PC-9 (cell line): ENCODE results near the gene OR52B4. TPM values are rescaled to one million over a fixed set of nuclear protein-coding genes. Genes with fewer than 3 reads are reported as not detected.
"Not testable (repeated sequence)": the region's sequence is repeated elsewhere in the genome, so short reads cannot be mapped to it uniquely, and the experiment has no call there.

ENCODE experiments used
- BruUV-seq: library from RNA; stranded (reverse); fragments of 400-500 nt; replicated peaks from 2 replicates; lab custom pipeline; 2021; lab: Mats Ljungman, UMichigan
- CTCF ChIA-PET: fragments of 300-600 bp; sonication (Branson Sonifier 250); formaldehyde crosslinking; loops from one replicate; lab custom pipeline; 2022; ENCODE audit warnings: antibody characterized with exemption; lab: Charles Lee
- POLR2A ChIA-PET: fragments of 300-600 bp; sonication (Branson Sonifier 250); formaldehyde crosslinking; loops from one replicate; lab custom pipeline; 2022; ENCODE audit warnings: antibody characterized with exemption; ENCODE audit not compliant: unreplicated experiment; lab: Charles Lee
- DNase-seq, 2 experiments: peaks; one replicate each; pipeline versions ENCODE4 v3.0.0 to v3.0.0-alpha.2; 2015 to 2022; ENCODE audit warnings: mixed read lengths in 1 of 2
- H2AFZ ChIP-seq: fragments of 200-600 bp; sonication (generic); 2 replicates; pipeline ENCODE4 v1.8.1; 2017; ENCODE audit warnings: antibody characterized with exemption
- H3F3A ChIP-seq: fragments of 200-600 bp; sonication (generic); 2 replicates; pipeline ENCODE4 v1.8.1; 2017; ENCODE audit warnings: antibody characterized with exemption, mild to moderate bottlenecking, low read depth; ENCODE audit not compliant: insufficient read depth
- H3K27ac ChIP-seq: fragments of 200-600 bp; sonication (generic); 2 replicates; pipeline ENCODE4 v1.6.1; 2016; ENCODE audit warnings: mixed run types
- H3K27me3 ChIP-seq: fragments of 200-600 bp; sonication (generic); 2 replicates; pipeline ENCODE4 v1.6.1; 2016; ENCODE audit warnings: low read depth, mixed run types; ENCODE audit not compliant: insufficient read depth
- H3K36me3 ChIP-seq: fragments of 200-600 bp; sonication (generic); 2 replicates; pipeline ENCODE4 v1.6.1; 2016; ENCODE audit warnings: low read depth, mixed run types
- H3K4me1 ChIP-seq: fragments of 200-600 bp; sonication (generic); replicated peaks from 2 replicates; pipeline ENCODE4 v1.6.1; 2016; ENCODE audit warnings: mixed run types; ENCODE audit not compliant: insufficient read depth
- H3K4me2 ChIP-seq: fragments of 200-600 bp; sonication (generic); 2 replicates; pipeline ENCODE4 v1.6.1; 2017; ENCODE audit warnings: mixed run types
- H3K4me3 ChIP-seq: fragments of 200-600 bp; sonication (generic); 2 replicates; pipeline ENCODE4 v1.6.1; 2016; ENCODE audit warnings: mixed run types
- H3K79me2 ChIP-seq: fragments of 200-600 bp; sonication (generic); 2 replicates; pipeline ENCODE4 v1.6.1; 2017; ENCODE audit warnings: low read depth, mixed run types
- H3K9me2 ChIP-seq: fragments of 200-600 bp; sonication (generic); 2 replicates; pipeline ENCODE4 v1.8.1; 2017; ENCODE audit warnings: mild to moderate bottlenecking; ENCODE audit not compliant: insufficient read depth
- H3K9me3 ChIP-seq: fragments of 200-600 bp; sonication (generic); 2 replicates; pipeline ENCODE4 v1.8.1; 2016; ENCODE audit warnings: low read depth; ENCODE audit not compliant: insufficient read depth
- H4K20me1 ChIP-seq: fragments of 200-600 bp; sonication (generic); 2 replicates; pipeline ENCODE4 v1.8.1; 2017; ENCODE audit not compliant: insufficient read depth
- CTCF ChIP-seq: fragments of 200-600 bp; sonication (generic); conservative IDR thresholded peaks from 2 replicates; pipeline ENCODE4 v1.6.1; 2017; ENCODE audit warnings: mixed run types, antibody characterized with exemption, mild to moderate bottlenecking, moderate library complexity
- EZH2 ChIP-seq: fragments of 200-600 bp; sonication (generic); IDR thresholded peaks from 2 replicates; pipeline ENCODE4 v1.8.0; 2017; ENCODE audit warnings: antibody characterized with exemption, low read depth
- intact Hi-C: fragments of 100-400 bp; cut with micrococcal nuclease; formaldehyde crosslinking; loops from one replicate; pipeline ENCODE4 v1.10.0; 2022; ENCODE audit not compliant: unreplicated experiment
- total RNA-seq: library from RNA; stranded (reverse); gene quantifications from 2 replicates; pipeline ENCODE4 v1.2.3, GENCODE V29; 2021

The OR52B4 gene
- total RNA-seq, 1 experiment from 2014 or later, result not detected

- Histone ChIP-seq H3K4me2 (no peak overlapping the region), H3K4me3 (no peak overlapping the region), H2AFZ (no peak overlapping the region), H3K36me3 (no peaks in the 10 kb centered on the region), H3K79me2 (no peaks in the 10 kb centered on the region), H3K9me3 (no peaks in the 10 kb centered on the region), H4K20me1 (no peaks in the 10 kb centered on the region), H3K27ac (no peak overlapping the region), H3K9me2 (no peaks in the 10 kb centered on the region), H3K4me1 (no peaks in the 10 kb centered on the region), H3K27me3 (0 out of 2 replicates have a peak, but pooled peaks cover 4% of the 10 kb centered on the region), H3F3A (no peaks in the 10 kb centered on the region)
- ChIA-PET POLR2A (no interaction called here), CTCF (no interaction called here)
- intact Hi-C loops, result no loop called here
- no peak for DNase-seq
- TF ChIP-seq CTCF (no peak), EZH2 (no peak)
- BruUV-seq, result no TSS peak
Observed at GRCh38 chr11:4370166-4370565, 2.0 kb upstream of the OR52B4 start.

- H3K79me2 ChIP-seq, H3K4me3 ChIP-seq, H3F3A ChIP-seq, H3K9me3 ChIP-seq, BruUV-seq, H3K27me3 ChIP-seq, H4K20me1 ChIP-seq, H3K27ac ChIP-seq, CTCF ChIA-PET, intact Hi-C loops, H2AFZ ChIP-seq, DNase-seq, H3K9me2 ChIP-seq, POLR2A ChIA-PET, H3K4me2 ChIP-seq, H3K36me3 ChIP-seq, H3K4me1 ChIP-seq: not testable (repeated sequence)
Observed at GRCh38 chr11:4348142-4348541, 20.0 kb downstream of the OR52B4 start.

- CTCF ChIA-PET, intact Hi-C loops, H3K36me3 ChIP-seq, H3K4me2 ChIP-seq, H3K9me2 ChIP-seq, H3K27me3 ChIP-seq, H3K4me3 ChIP-seq, DNase-seq, H3K9me3 ChIP-seq, H2AFZ ChIP-seq, H3K27ac ChIP-seq, H3K79me2 ChIP-seq, H3F3A ChIP-seq, BruUV-seq, H3K4me1 ChIP-seq, H4K20me1 ChIP-seq, POLR2A ChIA-PET: not testable (repeated sequence)
Observed at GRCh38 chr11:4345366-4345765, 22.8 kb downstream of the OR52B4 start.

- POLR2A ChIA-PET, H3K4me2 ChIP-seq, DNase-seq, H4K20me1 ChIP-seq, H3K27ac ChIP-seq, H3K9me3 ChIP-seq, H3K9me2 ChIP-seq, H3K79me2 ChIP-seq, BruUV-seq, H3K27me3 ChIP-seq, intact Hi-C loops, H3F3A ChIP-seq, CTCF ChIA-PET, H3K4me1 ChIP-seq, H3K4me3 ChIP-seq, H3K36me3 ChIP-seq, H2AFZ ChIP-seq: not testable (repeated sequence)
Observed at GRCh38 chr11:4334356-4334755, 33.8 kb downstream of the OR52B4 start.

Other genes starting within 250 kb of the OR52B4 start
- 6.5 and 7.7 TPM in 2 replicates for gene TRIM21, start 25.3 kb upstream of the OR52B4 start, total RNA-seq
- not detected in 2 replicates for gene OR52K2, start 80.9 kb upstream of the OR52B4 start, total RNA-seq
- not detected in 2 replicates for gene OR52K1, start 114.3 kb upstream of the OR52B4 start, total RNA-seq
- gene OR52M1, start 176.8 kb upstream of the OR52B4 start, total RNA-seq, result not detected in 2 replicates
- not detected in 2 replicates for gene OR52I2, start 213.4 kb upstream of the OR52B4 start, total RNA-seq
- 0.15 TPM in 1 of 2 replicates, not detected in the other for gene OR52I1, start 225.7 kb upstream of the OR52B4 start, total RNA-seq
- gene TRIM68, start 239.8 kb upstream of the OR52B4 start, total RNA-seq, result 4.6 and 6.5 TPM in 2 replicates